Measurements from ENCODE around the gene PLET1. TPM values are rescaled to one million over a fixed set of nuclear protein-coding genes. Genes with fewer than 3 reads are reported as not detected.
"Not testable (repeated sequence)": the region's sequence is repeated elsewhere in the genome, so short reads cannot be mapped to it uniquely, and the experiment has no call there.

The PLET1 gene
- total and polyA plus RNA-seq, 9 of the 15 experiments (the other 6 are each of a cell fraction or from before 2014, with no cell fraction given), result not detected

GRCh38 chr11:112199101-112199500 lies 61.6 kb downstream of the PLET1 start:
- POLR2A ChIA-PET, result interaction anchor here (1.1 kb wide), 1 partner anchor 9 kb away, joined by 3 read pairs; no protein-coding TSS in a partner anchor
- FAIRE-seq; BruUV-seq (replicated peaks); H3K9me1 ChIP-seq (ENCODE audit: control insufficient read depth, insufficient read depth, low read length); H3K9me3 ChIP-seq (replicated peaks; ENCODE audit: control insufficient read depth, insufficient read depth, low read depth, low read length); H3K27me3 ChIP-seq (ENCODE audit: control insufficient read depth in 2 of 2, insufficient read depth in 2 of 2, low read length in 2 of 2); H4K20me1 ChIP-seq (replicated peaks; ENCODE audit: control insufficient read depth, insufficient read depth, low read length); H3K27ac ChIP-seq (ENCODE audit: extremely low read depth, low read depth, low read length); H3K4me1 ChIP-seq (replicated peaks in 1 of 2; ENCODE audit: control insufficient read depth in 2 of 2, insufficient read depth in 2 of 2, low read length in 2 of 2); in situ Hi-C loops (cut with MboI); H3K4me3 ChIP-seq; DNase-seq (ENCODE audit: extremely low read depth in 1 of 4, low spot score in 3 of 4); H3K4me2 ChIP-seq (ENCODE audit: insufficient read depth, low read length); H2AFZ ChIP-seq (ENCODE audit: low read depth, low read length); CTCF ChIA-PET (ENCODE audit: low intra/inter-chr PET ratio); H3K9ac ChIP-seq (ENCODE audit: insufficient read depth in 1 of 2, low read depth in 2 of 2, low read length in 2 of 2); ATAC-seq; H3K79me2 ChIP-seq (ENCODE audit: control insufficient read depth, insufficient read depth, low read length); H3K36me3 ChIP-seq (ENCODE audit: control insufficient read depth, insufficient read depth, low read length); intact Hi-C loops (cut with micrococcal nuclease): not testable (repeated sequence)
- 9% methylated on average over 3 of the region's 4 CpGs for WGBS (ENCODE audit: insufficient coverage, low coverage, missing lambda C conversion rate)
- peak; percentile 73 for TF ChIP-seq ZNF146 (CRISPR knock-in tag; IDR thresholded peaks at IDR 0.05; ENCODE audit: unreplicated experiment)
- TF ChIP-seq KDM1A (IDR thresholded peaks at IDR 0.05), result 0 out of 4 replicates have a peak, but pooled peaks of 1 of the 2 experiments have one; percentile 11

Small RNAs within 50 kb of the gene (small RNA-seq; reads per million reads assigned to genes)
- not detected for gene MRPS36P4

Other genes with a start within 250 kb of the PLET1 start
Only the 7 nearest of the 9 such genes appear.
- gene NKAPD1, start 186.6 kb downstream of the PLET1 start, total RNA-seq (2014; rRNA removed), result 26.8 and 28.2 TPM in 2 replicates
- gene NKAPD1, start 186.6 kb downstream of the PLET1 start, total RNA-seq (2014; rRNA removed; fragmentation: Illumina TruSeq; extraction: Trizol), result 49.7 and 62.0 TPM in 2 replicates
- gene NKAPD1, start 186.6 kb downstream of the PLET1 start, total RNA-seq (2015; rRNA removed; fragmentation: Illumina TruSeq; extraction: Trizol), result 54.1 and 56.6 TPM in 2 replicates
- 25.7 and 28.1 TPM in 2 replicates for gene NKAPD1, start 186.6 kb downstream of the PLET1 start, total RNA-seq (2021)
- gene NKAPD1, start 186.6 kb downstream of the PLET1 start, polyA plus RNA-seq (2011; rRNA removed), result 21.8 and 31.9 TPM in 2 replicates
- gene NKAPD1, start 186.6 kb downstream of the PLET1 start, polyA plus RNA-seq (2014; fragmentation: Illumina TruSeq; extraction: Trizol), result 50.7 and 73.5 TPM in 2 replicates
- gene NKAPD1, start 186.6 kb downstream of the PLET1 start, polyA plus RNA-seq (2014; fragmentation: Nextera tagmentation; extraction: Ambion mirVana), result 10 to 100 TPM; 14.1 to 18.3 TPM
- 29.3 and 45.9 TPM in 2 replicates for gene NKAPD1, start 186.6 kb downstream of the PLET1 start, polyA plus RNA-seq (2014; rRNA removed)
- gene TIMM8B, start 174.1 kb downstream of the PLET1 start, total RNA-seq (2014; rRNA removed), result 145 and 209 TPM in 2 replicates
- gene TIMM8B, start 174.1 kb downstream of the PLET1 start, total RNA-seq (2014; rRNA removed; fragmentation: Illumina TruSeq; extraction: Trizol), result 108 and 117 TPM in 2 replicates
- 106 and 117 TPM in 2 replicates for gene TIMM8B, start 174.1 kb downstream of the PLET1 start, total RNA-seq (2015; rRNA removed; fragmentation: Illumina TruSeq; extraction: Trizol)
- 104 and 113 TPM in 2 replicates for gene TIMM8B, start 174.1 kb downstream of the PLET1 start, total RNA-seq (2021)
- 124 and 175 TPM in 2 replicates for gene TIMM8B, start 174.1 kb downstream of the PLET1 start, polyA plus RNA-seq (2011; rRNA removed)
- gene TIMM8B, start 174.1 kb downstream of the PLET1 start, polyA plus RNA-seq (2014; fragmentation: Illumina TruSeq; extraction: Trizol), result 95.8 and 105 TPM in 2 replicates
- gene TIMM8B, start 174.1 kb downstream of the PLET1 start, polyA plus RNA-seq (2014; fragmentation: Nextera tagmentation; extraction: Ambion mirVana), result 100 to 1,000 TPM; 325 to 338 TPM
- gene TIMM8B, start 174.1 kb downstream of the PLET1 start, polyA plus RNA-seq (2014; rRNA removed), result 200 and 208 TPM in 2 replicates
- gene SDHD, start 174.0 kb downstream of the PLET1 start, total RNA-seq (2014; rRNA removed), result 117 and 150 TPM in 2 replicates
- gene SDHD, start 174.0 kb downstream of the PLET1 start, total RNA-seq (2014; rRNA removed; fragmentation: Illumina TruSeq; extraction: Trizol), result 239 and 242 TPM in 2 replicates
- gene SDHD, start 174.0 kb downstream of the PLET1 start, total RNA-seq (2015; rRNA removed; fragmentation: Illumina TruSeq; extraction: Trizol), result 156 and 174 TPM in 2 replicates
- gene SDHD, start 174.0 kb downstream of the PLET1 start, total RNA-seq (2021), result 176 and 197 TPM in 2 replicates
- 276 and 303 TPM in 2 replicates for gene SDHD, start 174.0 kb downstream of the PLET1 start, polyA plus RNA-seq (2011; rRNA removed)
- gene SDHD, start 174.0 kb downstream of the PLET1 start, polyA plus RNA-seq (2014; fragmentation: Illumina TruSeq; extraction: Trizol), result 201 and 215 TPM in 2 replicates
- gene SDHD, start 174.0 kb downstream of the PLET1 start, polyA plus RNA-seq (2014; fragmentation: Nextera tagmentation; extraction: Ambion mirVana), result 1,000 to 10,000 TPM; 1,105 to 1,225 TPM
- gene SDHD, start 174.0 kb downstream of the PLET1 start, polyA plus RNA-seq (2014; rRNA removed), result 215 and 243 TPM in 2 replicates
- 3.3 and 5.4 TPM in 2 replicates for gene IL18, start 96.8 kb downstream of the PLET1 start, total RNA-seq (2014; rRNA removed)
- gene IL18, start 96.8 kb downstream of the PLET1 start, total RNA-seq (2014; rRNA removed; fragmentation: Illumina TruSeq; extraction: Trizol), result 7.9 and 9.0 TPM in 2 replicates
- gene IL18, start 96.8 kb downstream of the PLET1 start, total RNA-seq (2015; rRNA removed; fragmentation: Illumina TruSeq; extraction: Trizol), result 7.4 and 8.0 TPM in 2 replicates
- 3.5 and 6.0 TPM in 2 replicates for gene IL18, start 96.8 kb downstream of the PLET1 start, total RNA-seq (2021)
- 2.2 and 4.1 TPM in 2 replicates for gene IL18, start 96.8 kb downstream of the PLET1 start, polyA plus RNA-seq (2011; rRNA removed)
- gene IL18, start 96.8 kb downstream of the PLET1 start, polyA plus RNA-seq (2014; fragmentation: Illumina TruSeq; extraction: Trizol), result 10.0 TPM in 2 replicates
- gene IL18, start 96.8 kb downstream of the PLET1 start, polyA plus RNA-seq (2014; fragmentation: Nextera tagmentation; extraction: Ambion mirVana), result 1 to 10 TPM; 5.9 to 6.1 TPM
- gene IL18, start 96.8 kb downstream of the PLET1 start, polyA plus RNA-seq (2014; rRNA removed), result 7.4 and 8.9 TPM in 2 replicates
- 0.65 TPM in 1 of 2 replicates, not detected in the other for gene TEX12, start 93.5 kb downstream of the PLET1 start, total RNA-seq (2014; rRNA removed)
- 0.73 and 1.0 TPM in 2 replicates for gene TEX12, start 93.5 kb downstream of the PLET1 start, total RNA-seq (2014; rRNA removed; fragmentation: Illumina TruSeq; extraction: Trizol)
- 0.45 and 0.91 TPM in 2 replicates for gene TEX12, start 93.5 kb downstream of the PLET1 start, total RNA-seq (2015; rRNA removed; fragmentation: Illumina TruSeq; extraction: Trizol)
- 0.31 and 0.62 TPM in 2 replicates for gene TEX12, start 93.5 kb downstream of the PLET1 start, total RNA-seq (2021)
- gene TEX12, start 93.5 kb downstream of the PLET1 start, polyA plus RNA-seq (2011; rRNA removed), result 0.10 and 0.28 TPM in 2 replicates
- gene TEX12, start 93.5 kb downstream of the PLET1 start, polyA plus RNA-seq (2014; fragmentation: Illumina TruSeq; extraction: Trizol), result 0.39 and 0.61 TPM in 2 replicates
- gene TEX12, start 93.5 kb downstream of the PLET1 start, polyA plus RNA-seq (2014; fragmentation: Nextera tagmentation; extraction: Ambion mirVana), result 1 to 10 TPM; 1.4 to 2.3 TPM
- gene TEX12, start 93.5 kb downstream of the PLET1 start, polyA plus RNA-seq (2014; rRNA removed), result 0.20 and 0.28 TPM in 2 replicates
- gene BCO2, start 85.3 kb downstream of the PLET1 start, total RNA-seq (2014; rRNA removed), result 0.69 TPM in 1 of 2 replicates, not detected in the other
- 0.54 and 1.0 TPM in 2 replicates for gene BCO2, start 85.3 kb downstream of the PLET1 start, total RNA-seq (2014; rRNA removed; fragmentation: Illumina TruSeq; extraction: Trizol)
- gene BCO2, start 85.3 kb downstream of the PLET1 start, total RNA-seq (2015; rRNA removed; fragmentation: Illumina TruSeq; extraction: Trizol), result 0.91 and 1.4 TPM in 2 replicates
- gene BCO2, start 85.3 kb downstream of the PLET1 start, total RNA-seq (2021), result 0.42 and 0.60 TPM in 2 replicates
- gene BCO2, start 85.3 kb downstream of the PLET1 start, polyA plus RNA-seq (2011; rRNA removed), result 0.52 and 0.58 TPM in 2 replicates
- gene BCO2, start 85.3 kb downstream of the PLET1 start, polyA plus RNA-seq (2014; fragmentation: Illumina TruSeq; extraction: Trizol), result 0.31 and 0.61 TPM in 2 replicates
- gene BCO2, start 85.3 kb downstream of the PLET1 start, polyA plus RNA-seq (2014; fragmentation: Nextera tagmentation; extraction: Ambion mirVana), result under 1 TPM; 0.21 to 0.24 TPM
- gene BCO2, start 85.3 kb downstream of the PLET1 start, polyA plus RNA-seq (2014; rRNA removed), result 0.64 and 0.90 TPM in 2 replicates
- gene PTS, start 34.4 kb downstream of the PLET1 start, total RNA-seq (2014; rRNA removed), result 36.5 and 41.1 TPM in 2 replicates
- 40.3 and 43.0 TPM in 2 replicates for gene PTS, start 34.4 kb downstream of the PLET1 start, total RNA-seq (2014; rRNA removed; fragmentation: Illumina TruSeq; extraction: Trizol)
- gene PTS, start 34.4 kb downstream of the PLET1 start, total RNA-seq (2015; rRNA removed; fragmentation: Illumina TruSeq; extraction: Trizol), result 28.8 and 31.6 TPM in 2 replicates
- 31.9 and 38.2 TPM in 2 replicates for gene PTS, start 34.4 kb downstream of the PLET1 start, total RNA-seq (2021)
- gene PTS, start 34.4 kb downstream of the PLET1 start, polyA plus RNA-seq (2011; rRNA removed), result 30.3 and 42.1 TPM in 2 replicates
- 27.1 and 29.8 TPM in 2 replicates for gene PTS, start 34.4 kb downstream of the PLET1 start, polyA plus RNA-seq (2014; fragmentation: Illumina TruSeq; extraction: Trizol)
- 10 to 100 TPM; 70.4 to 72.7 TPM for gene PTS, start 34.4 kb downstream of the PLET1 start, polyA plus RNA-seq (2014; fragmentation: Nextera tagmentation; extraction: Ambion mirVana)
- 51.9 and 58.9 TPM in 2 replicates for gene PTS, start 34.4 kb downstream of the PLET1 start, polyA plus RNA-seq (2014; rRNA removed)